HEK293 (cell line): ENCODE data around the gene NR0B1.

Experiments
- CTCF ChIA-PET: fragments of 350-600 bp; formaldehyde crosslinking; extraction: SDS; loops from one replicate; lab custom pipeline; 2021; ENCODE audit warnings: antibody characterized with exemption; lab: Yijun Ruan, JAX
- POLR2A ChIA-PET: fragments of 300-600 bp; formaldehyde crosslinking; extraction: SDS; loops from one replicate; lab custom pipeline; 2020; ENCODE audit warnings: antibody characterized with exemption, inconsistent platforms; lab: Yijun Ruan, JAX
- H3K27ac ChIP-seq: fragments of 200-500 bp; sonication (Bioruptor generic); 2 replicates; pipeline ENCODE4 v1.5.1; 2014; ENCODE audit warnings: low read depth, low read length, control low read depth, inconsistent platforms; ENCODE audit errors: extremely low read depth
- H3K36me3 ChIP-seq, 2 experiments: fragments of 200-500 bp in 1 of 2; sonication (Bioruptor generic) in 1 of 2; 1 replicate in 1 of 2; 2 replicates in 1 of 2; pipeline ENCODE4 v1.5.1; 2014 to 2017; ENCODE audit warnings: inconsistent platforms in 2 of 2, low read length in 2 of 2; ENCODE audit not compliant: control insufficient read depth in 2 of 2, insufficient read depth in 1 of 2
- H3K4me1 ChIP-seq: fragments of 200-500 bp; sonication (Bioruptor generic); 2 replicates; pipeline ENCODE4 v1.5.1; 2014; ENCODE audit warnings: mild to moderate bottlenecking, low read length, inconsistent platforms; ENCODE audit not compliant: control insufficient read depth, insufficient read depth
- H3K4me3 ChIP-seq: 2 replicates; pipeline ENCODE4 v1.5.1; 2011; ENCODE audit warnings: low read depth, mild to moderate bottlenecking, control low read depth, low read length, moderate library complexity
- H3K9me3 ChIP-seq: fragments of 200-500 bp; sonication (Bioruptor generic); 2 replicates; pipeline ENCODE4 v1.5.1; 2014; ENCODE audit warnings: low read depth, low read length, inconsistent platforms; ENCODE audit not compliant: control insufficient read depth, insufficient read depth
- KLF17 ChIP-seq: fragments of 450-650 bp; formaldehyde crosslinking; IDR thresholded peaks from 2 replicates; pipeline ENCODE4 v1.5.1; 2016; ENCODE audit warnings: missing biosample characterization, missing genetic modification characterization
- ZIC2 ChIP-seq: fragments of 450-650 bp; formaldehyde crosslinking; IDR thresholded peaks from 2 replicates; pipeline ENCODE4 v1.5.1; 2016; ENCODE audit warnings: missing biosample characterization, missing genetic modification characterization
- ZNF146 ChIP-seq: fragments of 450-650 bp; formaldehyde crosslinking; IDR thresholded peaks from 2 replicates; pipeline ENCODE4 v1.5.1; 2016; ENCODE audit warnings: missing biosample characterization, missing genetic modification characterization
- ZNF174 ChIP-seq: fragments of 450-650 bp; formaldehyde crosslinking; IDR thresholded peaks from 2 replicates; pipeline ENCODE4 v1.5.0; 2017; ENCODE audit warnings: missing biosample characterization, mild to moderate bottlenecking, missing genetic modification characterization
- ZNF23 ChIP-seq: fragments of 450-650 bp; formaldehyde crosslinking; IDR thresholded peaks from 2 replicates; pipeline ENCODE4 v1.5.1; 2016; ENCODE audit warnings: missing biosample characterization, missing genetic modification characterization, borderline replicate concordance
- ZNF341 ChIP-seq: fragments of 450-650 bp; formaldehyde crosslinking; IDR thresholded peaks from 2 replicates; pipeline ENCODE4; 2016; ENCODE audit warnings: low read depth, missing biosample characterization, missing genetic modification characterization
- ZNF626 ChIP-seq: fragments of 450-650 bp; sonication (Bioruptor Pico); formaldehyde crosslinking; IDR thresholded peaks from 2 replicates; pipeline ENCODE4 v1.5.1; 2018; ENCODE audit warnings: missing biosample characterization, missing genetic modification characterization, inconsistent platforms
- TF ChIP-seq, protein P1 (sequence below): fragments of 450-650 bp; formaldehyde crosslinking; IDR thresholded peaks from 2 replicates; pipeline ENCODE4 v1.5.1; 2017; ENCODE audit warnings: missing biosample characterization, mild to moderate bottlenecking, missing genetic modification characterization, moderate library complexity
- TF ChIP-seq, protein P2 (sequence below): fragments of 450-650 bp; formaldehyde crosslinking; IDR thresholded peaks from 2 replicates; pipeline ENCODE4 v1.5.1; 2016; ENCODE audit warnings: missing biosample characterization, missing genetic modification characterization, borderline replicate concordance
- TF ChIP-seq, protein P3 (sequence below): fragments of 450-650 bp; formaldehyde crosslinking; IDR thresholded peaks from 2 replicates; pipeline ENCODE4 v1.5.1; 2016; ENCODE audit warnings: missing biosample characterization, missing genetic modification characterization

The NR0B1 gene

DNA sequence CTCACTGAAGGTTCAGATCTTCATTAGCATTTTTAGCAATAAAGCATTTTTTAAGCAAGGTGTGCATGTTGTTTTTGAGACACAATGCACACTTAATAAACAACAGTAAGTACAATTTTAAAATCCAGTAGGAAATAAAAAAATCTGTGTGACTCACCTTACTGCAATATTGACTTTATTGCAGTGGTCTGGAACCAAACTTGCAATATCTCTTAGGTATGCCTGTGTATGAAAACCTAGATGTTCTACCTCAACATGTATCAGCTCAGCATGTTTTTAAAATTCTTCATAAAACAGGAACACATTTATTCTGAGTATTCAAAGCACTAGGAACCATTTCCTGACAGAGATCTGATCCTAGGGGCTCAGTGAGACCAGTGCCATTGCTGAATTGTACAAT, 26.7 kb downstream of the NR0B1 start:
- POLR2A ChIA-PET = no interaction called here
- CTCF ChIA-PET = no interaction called here
- H3K4me1 ChIP-seq = no peaks in the 10 kb centered on the region
- no peak overlapping the region for H3K4me3 ChIP-seq
- TF ChIP-seq ZNF626 (tag by site-specific recombination) (no peak), ZNF146 (tag by site-specific recombination) (no peak)
- no peaks in the 10 kb centered on the region for H3K9me3 ChIP-seq
- H3K36me3 ChIP-seq = no peaks in the 10 kb centered on the region
- H3K27ac ChIP-seq = no peak overlapping the region

DNA sequence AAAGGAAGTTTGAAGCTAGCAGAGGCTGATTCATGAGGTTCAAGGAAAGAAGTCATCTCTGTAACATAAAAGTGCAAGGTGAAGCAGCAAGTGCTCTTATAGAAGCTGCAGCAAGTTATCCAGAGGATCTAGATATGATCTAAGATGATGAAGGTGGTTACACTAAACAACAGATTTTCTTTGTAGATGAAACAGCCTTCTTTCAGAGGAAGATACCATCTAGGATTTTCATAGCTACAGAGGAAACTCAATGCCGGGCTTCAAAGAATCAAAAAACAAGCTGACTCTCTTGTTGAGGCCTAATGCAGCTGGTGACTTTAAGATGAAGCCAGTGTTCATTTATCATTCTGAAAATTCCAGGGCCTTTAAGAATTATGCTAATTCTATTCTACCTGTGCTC, 28.8 kb downstream of the NR0B1 start:
- Histone ChIP-seq H3K27ac (no peak overlapping the region), H3K4me3 (no peak overlapping the region), H3K4me1 (no peaks in the 10 kb centered on the region), H3K9me3 (no peaks in the 10 kb centered on the region), H3K36me3 (no peaks in the 10 kb centered on the region)
- TF ChIP-seq, protein P1, sequence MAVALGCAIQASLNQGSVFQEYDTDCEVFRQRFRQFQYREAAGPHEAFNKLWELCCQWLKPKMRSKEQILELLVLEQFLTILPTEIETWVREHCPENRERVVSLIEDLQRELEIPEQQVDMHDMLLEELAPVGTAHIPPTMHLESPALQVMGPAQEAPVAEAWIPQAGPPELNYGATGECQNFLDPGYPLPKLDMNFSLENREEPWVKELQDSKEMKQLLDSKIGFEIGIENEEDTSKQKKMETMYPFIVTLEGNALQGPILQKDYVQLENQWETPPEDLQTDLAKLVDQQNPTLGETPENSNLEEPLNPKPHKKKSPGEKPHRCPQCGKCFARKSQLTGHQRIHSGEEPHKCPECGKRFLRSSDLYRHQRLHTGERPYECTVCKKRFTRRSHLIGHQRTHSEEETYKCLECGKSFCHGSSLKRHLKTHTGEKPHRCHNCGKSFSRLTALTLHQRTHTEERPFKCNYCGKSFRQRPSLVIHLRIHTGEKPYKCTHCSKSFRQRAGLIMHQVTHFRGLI = no peak
- no peak for TF ChIP-seq ZNF174
- TF ChIP-seq, protein P2, sequence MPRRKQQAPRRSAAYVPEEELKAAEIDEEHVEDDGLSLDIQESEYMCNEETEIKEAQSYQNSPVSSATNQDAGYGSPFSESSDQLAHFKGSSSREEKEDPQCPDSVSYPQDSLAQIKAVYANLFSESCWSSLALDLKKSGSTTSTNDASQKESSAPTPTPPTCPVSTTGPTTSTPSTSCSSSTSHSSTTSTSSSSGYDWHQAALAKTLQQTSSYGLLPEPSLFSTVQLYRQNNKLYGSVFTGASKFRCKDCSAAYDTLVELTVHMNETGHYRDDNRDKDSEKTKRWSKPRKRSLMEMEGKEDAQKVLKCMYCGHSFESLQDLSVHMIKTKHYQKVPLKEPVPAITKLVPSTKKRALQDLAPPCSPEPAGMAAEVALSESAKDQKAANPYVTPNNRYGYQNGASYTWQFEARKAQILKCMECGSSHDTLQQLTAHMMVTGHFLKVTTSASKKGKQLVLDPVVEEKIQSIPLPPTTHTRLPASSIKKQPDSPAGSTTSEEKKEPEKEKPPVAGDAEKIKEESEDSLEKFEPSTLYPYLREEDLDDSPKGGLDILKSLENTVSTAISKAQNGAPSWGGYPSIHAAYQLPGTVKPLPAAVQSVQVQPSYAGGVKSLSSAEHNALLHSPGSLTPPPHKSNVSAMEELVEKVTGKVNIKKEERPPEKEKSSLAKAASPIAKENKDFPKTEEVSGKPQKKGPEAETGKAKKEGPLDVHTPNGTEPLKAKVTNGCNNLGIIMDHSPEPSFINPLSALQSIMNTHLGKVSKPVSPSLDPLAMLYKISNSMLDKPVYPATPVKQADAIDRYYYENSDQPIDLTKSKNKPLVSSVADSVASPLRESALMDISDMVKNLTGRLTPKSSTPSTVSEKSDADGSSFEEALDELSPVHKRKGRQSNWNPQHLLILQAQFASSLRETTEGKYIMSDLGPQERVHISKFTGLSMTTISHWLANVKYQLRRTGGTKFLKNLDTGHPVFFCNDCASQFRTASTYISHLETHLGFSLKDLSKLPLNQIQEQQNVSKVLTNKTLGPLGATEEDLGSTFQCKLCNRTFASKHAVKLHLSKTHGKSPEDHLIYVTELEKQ (tag by site-specific recombination) = no peak
- ChIA-PET CTCF (no interaction called here), POLR2A (no interaction called here)

DNA sequence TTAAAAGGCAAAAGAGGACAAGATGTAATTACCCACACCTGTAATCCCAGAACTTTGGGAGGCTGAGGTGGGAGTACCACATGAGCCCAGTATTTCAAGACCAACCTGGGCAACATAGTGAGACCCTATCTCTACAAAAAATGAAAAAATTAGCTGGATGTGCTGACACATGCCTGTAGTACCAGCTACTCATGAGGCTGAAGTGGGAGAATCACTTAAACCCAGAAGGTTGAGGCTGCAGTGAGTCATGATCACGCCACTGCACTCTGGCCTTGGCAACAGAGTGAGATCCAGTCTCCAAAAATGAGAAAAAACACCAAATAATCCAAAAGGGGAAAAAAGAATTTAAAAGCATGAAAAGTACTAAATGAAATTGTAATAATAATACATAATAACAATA, 30.8 kb downstream of the NR0B1 start:
- H3K9me3 ChIP-seq = no peaks in the 10 kb centered on the region
- POLR2A ChIA-PET = no interaction called here
- TF ChIP-seq, protein P3, sequence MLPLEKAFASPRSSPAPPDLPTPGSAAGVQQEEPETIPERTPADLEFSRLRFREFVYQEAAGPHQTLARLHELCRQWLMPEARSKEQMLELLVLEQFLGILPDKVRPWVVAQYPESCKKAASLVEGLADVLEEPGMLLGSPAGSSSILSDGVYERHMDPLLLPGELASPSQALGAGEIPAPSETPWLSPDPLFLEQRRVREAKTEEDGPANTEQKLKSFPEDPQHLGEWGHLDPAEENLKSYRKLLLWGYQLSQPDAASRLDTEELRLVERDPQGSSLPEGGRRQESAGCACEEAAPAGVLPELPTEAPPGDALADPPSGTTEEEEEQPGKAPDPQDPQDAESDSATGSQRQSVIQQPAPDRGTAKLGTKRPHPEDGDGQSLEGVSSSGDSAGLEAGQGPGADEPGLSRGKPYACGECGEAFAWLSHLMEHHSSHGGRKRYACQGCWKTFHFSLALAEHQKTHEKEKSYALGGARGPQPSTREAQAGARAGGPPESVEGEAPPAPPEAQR (tag by site-specific recombination) = no peak
- TF ChIP-seq ZIC2 (tag by site-specific recombination) (no peak), ZNF341 (tag by site-specific recombination) (no peak)
- TF ChIP-seq, all 188 proteins: peak for 0
- no peak overlapping the region for H3K27ac ChIP-seq
- no peak overlapping the region for H3K4me3 ChIP-seq
- CTCF ChIA-PET = interaction anchor here (0.7 kb wide), 1 partner anchor 13 kb away, joined by 4 read pairs; no protein-coding TSS in a partner anchor
- H3K4me1 ChIP-seq = no peaks in the 10 kb centered on the region
- H3K36me3 ChIP-seq = no peaks in the 10 kb centered on the region

DNA sequence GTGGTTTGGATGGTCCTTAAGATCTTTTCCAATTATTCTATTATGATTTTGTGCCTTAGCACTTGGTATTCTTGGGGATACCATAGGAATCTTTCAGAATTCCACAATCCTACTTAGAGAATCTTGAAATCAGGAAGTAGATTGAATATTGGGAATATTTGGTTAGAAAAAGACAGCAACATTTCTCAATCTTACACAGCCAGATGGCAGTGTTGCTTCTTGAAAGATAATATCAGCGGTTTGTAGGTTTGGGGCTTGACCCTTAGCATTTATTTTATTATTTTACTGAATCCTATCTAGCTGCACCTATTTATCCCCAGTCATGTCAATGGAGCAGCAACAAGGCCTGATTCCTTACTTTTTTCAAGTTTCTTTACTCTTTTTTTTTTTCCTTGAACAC, 33.7 kb downstream of the NR0B1 start:
- CTCF ChIA-PET = interaction anchor here (0.6 to 1.5 kb wide), 2 partner anchors 228 to 301 kb away, joined by 5 to 7 read pairs; no protein-coding TSS in a partner anchor
- H3K36me3 ChIP-seq = no peaks in the 10 kb centered on the region

More for the DNA sequence above, 33.7 kb downstream of the NR0B1 start:
- no peaks in the 10 kb centered on the region for H3K9me3 ChIP-seq
- H3K4me1 ChIP-seq = no peaks in the 10 kb centered on the region
- TF ChIP-seq ZNF23 (tag by site-specific recombination) = no peak
- no peak for TF ChIP-seq KLF17 (tag by site-specific recombination)
- TF ChIP-seq, all 188 proteins: peak for 0
- H3K4me3 ChIP-seq = no peak overlapping the region
- no peak overlapping the region for H3K27ac ChIP-seq
- POLR2A ChIA-PET = no interaction called here
